Skin of body (tissue), 2 donors: ENCODE results near the gene SOX4. TPM values are rescaled to one million over a fixed set of nuclear protein-coding genes. Genes with fewer than 3 reads are reported as not detected.

Source experiments
- DNase-seq: peaks from one replicate; lab custom pipeline; 2025; lab: John Stamatoyannopoulos, UW
- total RNA-seq: library from RNA; depleted of rRNA; stranded (reverse); fragments of >200 nt; gene quantifications from one replicate; pipeline ENCODE4 v1.2.3, GENCODE V29; 2014

Gene SOX4
- total RNA-seq, 1 donor from 2014 or later, result 64.2 TPM

- DNase-seq, result no peak
Measured at GRCh38 chr6:21593927-21594415, 420 bp downstream of the SOX4 start.

- peak; percentile 47 for DNase-seq
Measured at GRCh38 chr6:21594416-21595281, 1.1 kb downstream of the SOX4 start.

- no peak for DNase-seq
Measured at GRCh38 chr6:21595285-21596144, 2.0 kb downstream of the SOX4 start.

- no peak for DNase-seq
Measured at GRCh38 chr6:21596145-21596948, 2.8 kb downstream of the SOX4 start.

- peak; percentile 86 for DNase-seq
Measured at GRCh38 chr6:21596949-21597682, 3.6 kb downstream of the SOX4 start.

- DNase-seq, result no peak
Measured at GRCh38 chr6:21597801-21598673, 4.5 kb downstream of the SOX4 start.

- DNase-seq, result no peak
Measured at GRCh38 chr6:21598674-21599023, 5.1 kb downstream of the SOX4 start.

- DNase-seq, result no peak
Measured at GRCh38 chr6:21599051-21599696, 5.6 kb downstream of the SOX4 start.

GRCh38 chr6:21601339-21601923 is 7.9 kb downstream of the SOX4 start:
- DNase-seq, result no peak

- DNase-seq, result no peak
Measured at GRCh38 chr6:21601932-21602390, 8.4 kb downstream of the SOX4 start.

GRCh38 chr6:21603082-21603952 is 9.8 kb downstream of the SOX4 start:
- no peak for DNase-seq

GRCh38 chr6:21604081-21604480 is 10.5 kb downstream of the SOX4 start:
- DNase-seq, result no peak

GRCh38 chr6:21605166-21605565 is 11.6 kb downstream of the SOX4 start:
- no peak for DNase-seq

- DNase-seq, result no peak
Measured at GRCh38 chr6:21608601-21609000, 15.1 kb downstream of the SOX4 start.

GRCh38 chr6:21609881-21610329 is 16.4 kb downstream of the SOX4 start:
- DNase-seq, result no peak

GRCh38 chr6:21610341-21610740 is 16.8 kb downstream of the SOX4 start:
- no peak for DNase-seq

- DNase-seq, result no peak
Measured at GRCh38 chr6:21611485-21611884, 17.9 kb downstream of the SOX4 start.
